SJSA1 (cell line): ENCODE measurements around the gene ERN2. TPM values are rescaled to one million over a fixed set of nuclear protein-coding genes. Genes with fewer than 3 reads are reported as not detected.

Source experiments
- DNase-seq, 2 experiments: peaks; one replicate each; pipeline ENCODE4 v3.0.0-alpha.2; 2015 to 2020; ENCODE audit warnings: low spot score in 2 of 2, low read depth in 1 of 2
- H3K27ac ChIP-seq: fragments of 250-450 bp; sonication (Bioruptor Pico); 2 replicates; pipeline ENCODE4 v1.5.1; 2020; ENCODE audit warnings: mild to moderate bottlenecking, moderate library complexity
- H3K27me3 ChIP-seq: fragments of 250-450 bp; sonication (Bioruptor Pico); replicated peaks from 2 replicates; pipeline ENCODE4 v1.5.1; 2020; ENCODE audit warnings: mild to moderate bottlenecking, moderate library complexity
- H3K36me3 ChIP-seq: fragments of 250-450 bp; sonication (Bioruptor Pico); 2 replicates; pipeline ENCODE4 v1.5.1; 2020; ENCODE audit warnings: mild to moderate bottlenecking
- H3K4me1 ChIP-seq: fragments of 250-450 bp; sonication (Bioruptor Pico); replicated peaks from 2 replicates; pipeline ENCODE4 v1.6.1; 2021; ENCODE audit warnings: mild to moderate bottlenecking
- H3K4me3 ChIP-seq: fragments of 250-450 bp; sonication (Bioruptor Pico); 2 replicates; pipeline ENCODE4 v1.5.1; 2020; ENCODE audit warnings: mild to moderate bottlenecking
- H3K9me3 ChIP-seq: fragments of 250-450 bp; sonication (Bioruptor Pico); replicated peaks from 2 replicates; pipeline ENCODE4 v1.5.1; 2020; ENCODE audit warnings: mild to moderate bottlenecking
- total RNA-seq: library from RNA; depleted of rRNA; stranded (reverse); fragments of >200 nt; shearing (Covaris generic); gene quantifications from 2 replicates; pipeline ENCODE4 v1.2.3, GENCODE V29; 2014

ERN2 gene
- total RNA-seq, 1 experiment from 2014 or later = not detected

GRCh38 chr16:23705517-23705902, 7.5 kb downstream of the ERN2 start:
- no peaks in the 10 kb centered on the region for H3K4me1 ChIP-seq
- H3K27ac ChIP-seq = no peak overlapping the region
- no peak overlapping the region for H3K4me3 ChIP-seq
- no peak for DNase-seq
- H3K36me3 ChIP-seq = no peaks in the 10 kb centered on the region
- no peaks in the 10 kb centered on the region for H3K27me3 ChIP-seq
- peaks cover under 1% of the 10 kb centered on the region; the same call in 1 of the 2 replicates for H3K9me3 ChIP-seq

DNA sequence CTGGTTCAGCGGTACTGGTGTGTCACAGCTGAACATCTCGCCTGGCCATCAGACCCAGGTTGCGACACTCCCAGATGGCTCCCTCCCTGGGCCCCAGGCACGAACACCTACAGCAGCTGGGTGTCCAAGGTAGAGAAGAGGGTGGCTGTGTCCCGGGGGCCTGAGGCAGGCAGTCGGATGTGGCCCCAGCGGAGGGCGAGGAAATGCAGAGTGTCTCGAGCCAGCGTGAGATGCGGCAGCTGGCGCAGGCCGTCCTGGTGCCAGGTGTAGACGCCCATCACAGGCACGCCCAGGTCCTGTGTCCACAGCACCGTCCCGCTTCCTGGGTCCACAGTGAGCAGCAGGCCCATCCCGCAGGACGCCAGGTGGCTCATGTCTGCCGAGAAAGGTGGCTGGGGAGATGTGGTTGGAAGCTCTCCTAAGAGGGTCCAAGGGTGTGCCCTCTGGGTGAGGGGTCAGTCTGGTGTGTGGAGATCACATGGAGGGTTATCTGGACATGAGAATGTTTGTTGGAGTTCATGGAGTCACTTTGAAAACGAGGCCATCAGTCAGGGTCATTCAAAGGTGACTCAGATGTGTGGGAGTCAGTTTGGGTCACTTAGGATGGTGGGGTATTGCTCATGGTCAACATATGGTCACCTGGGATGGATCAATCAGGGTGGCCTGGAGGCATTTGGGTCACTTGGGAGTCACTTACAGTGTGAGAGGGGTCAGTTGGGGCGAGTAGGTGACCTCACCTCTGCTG, 8.1 kb downstream of the ERN2 start:
- Histone ChIP-seq H3K27ac (no peak overlapping the region), H3K4me3 (no peak overlapping the region), H3K36me3 (no peaks in the 10 kb centered on the region), H3K27me3 (no peaks in the 10 kb centered on the region), H3K4me1 (no peaks in the 10 kb centered on the region), H3K9me3 (no peaks in the 10 kb centered on the region; the same call in 1 of the 2 replicates)
- DNase-seq = no peak

DNA sequence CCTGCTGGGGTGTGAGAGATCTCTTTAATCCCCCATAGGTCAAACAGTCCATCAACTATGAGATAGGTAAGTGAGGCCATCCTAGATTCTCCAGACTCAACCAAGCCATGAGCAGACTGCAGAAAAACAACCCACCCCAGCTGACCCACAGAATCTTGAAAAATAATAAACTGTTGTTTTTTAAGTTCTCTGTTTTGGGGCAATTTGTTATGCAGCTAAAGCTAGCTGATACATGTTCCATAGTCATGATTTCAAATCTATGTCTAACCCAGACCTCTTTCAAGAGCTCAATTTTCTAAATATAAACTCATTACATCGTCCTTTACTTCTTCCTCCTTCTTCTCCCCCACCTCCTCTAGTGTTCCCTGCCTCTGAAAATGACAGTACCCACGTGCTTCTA, 10.1 kb downstream of the ERN2 start:
- Histone ChIP-seq H3K36me3 (no peaks in the 10 kb centered on the region), H3K9me3 (no peaks in the 10 kb centered on the region), H3K4me3 (no peak overlapping the region), H3K27ac (no peak overlapping the region), H3K4me1 (no peaks in the 10 kb centered on the region), H3K27me3 (no peaks in the 10 kb centered on the region)
- no peak for DNase-seq

DNA sequence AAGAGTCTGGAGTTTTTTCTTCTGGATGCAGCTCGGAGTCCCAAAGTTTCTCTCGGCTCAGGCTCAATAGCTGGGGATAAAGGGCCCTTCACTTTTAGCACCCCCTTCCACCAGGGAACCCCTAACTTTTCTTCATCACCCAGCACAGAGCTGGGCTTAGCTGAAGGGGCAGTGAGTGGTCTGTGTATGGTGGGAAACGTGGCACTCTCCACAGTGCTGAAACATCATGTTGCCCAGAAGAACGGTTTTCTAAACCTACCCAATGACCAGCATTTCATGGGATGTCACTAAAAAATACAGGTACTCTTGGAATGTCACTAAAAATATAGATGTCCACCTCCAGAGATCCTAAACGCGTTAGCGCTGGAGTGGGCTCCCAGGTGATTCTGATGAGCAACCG, 12.0 kb downstream of the ERN2 start:
- no peak overlapping the region for H3K27ac ChIP-seq
- no peaks in the 10 kb centered on the region for H3K9me3 ChIP-seq
- H3K27me3 ChIP-seq = no peaks in the 10 kb centered on the region
- H3K4me1 ChIP-seq = no peaks in the 10 kb centered on the region
- H3K4me3 ChIP-seq = no peak overlapping the region
- no peaks in the 10 kb centered on the region for H3K36me3 ChIP-seq
- no peak for DNase-seq

DNA sequence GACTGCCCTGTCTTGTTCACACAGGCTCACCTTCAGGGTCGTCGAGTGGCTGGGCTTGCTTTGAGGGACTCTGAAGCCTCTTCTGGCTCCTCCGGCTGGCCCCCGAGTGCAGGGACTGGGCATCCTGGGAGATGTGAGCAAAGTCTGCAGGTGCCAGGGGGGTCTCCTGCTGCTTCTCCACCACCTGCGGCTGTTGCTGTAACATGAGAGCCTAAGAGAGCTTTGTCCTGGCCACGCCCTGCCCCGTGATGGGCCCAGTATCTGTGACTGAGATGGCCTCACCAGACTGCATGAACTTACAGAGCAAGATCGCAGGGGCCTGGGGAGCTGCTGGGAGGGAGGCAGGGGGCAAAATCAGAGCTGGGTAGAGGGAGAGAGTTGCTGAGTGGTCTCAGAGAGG, 12.5 kb downstream of the ERN2 start:
- Histone ChIP-seq H3K4me1 (no peaks in the 10 kb centered on the region), H3K27ac (no peak overlapping the region), H3K36me3 (no peaks in the 10 kb centered on the region), H3K4me3 (no peak overlapping the region), H3K27me3 (no peaks in the 10 kb centered on the region), H3K9me3 (no peaks in the 10 kb centered on the region)
- DNase-seq = no peak

GRCh38 chr16:23700093-23700492, 12.9 kb downstream of the ERN2 start:
- H3K4me3 ChIP-seq = no peak overlapping the region
- H3K27ac ChIP-seq = no peak overlapping the region
- H3K4me1 ChIP-seq = no peaks in the 10 kb centered on the region
- H3K36me3 ChIP-seq = no peaks in the 10 kb centered on the region
- H3K9me3 ChIP-seq = no peaks in the 10 kb centered on the region
- no peaks in the 10 kb centered on the region for H3K27me3 ChIP-seq
- DNase-seq = no peak

- Histone ChIP-seq H3K4me1 (no peaks in the 10 kb centered on the region), H3K9me3 (no peaks in the 10 kb centered on the region), H3K36me3 (no peaks in the 10 kb centered on the region), H3K4me3 (no peak overlapping the region), H3K27me3 (no peaks in the 10 kb centered on the region), H3K27ac (no peak overlapping the region)
- DNase-seq = no peak
Measured at GRCh38 chr16:23699100-23699499, 13.9 kb downstream of the ERN2 start.

- Histone ChIP-seq H3K9me3 (no peaks in the 10 kb centered on the region), H3K4me3 (no peak overlapping the region), H3K4me1 (no peaks in the 10 kb centered on the region), H3K36me3 (peaks cover 17% of the 10 kb centered on the region), H3K27ac (no peak overlapping the region), H3K27me3 (no peaks in the 10 kb centered on the region)
- no peak for DNase-seq
Measured at GRCh38 chr16:23695756-23696155, 17.3 kb downstream of the ERN2 start.

DNA sequence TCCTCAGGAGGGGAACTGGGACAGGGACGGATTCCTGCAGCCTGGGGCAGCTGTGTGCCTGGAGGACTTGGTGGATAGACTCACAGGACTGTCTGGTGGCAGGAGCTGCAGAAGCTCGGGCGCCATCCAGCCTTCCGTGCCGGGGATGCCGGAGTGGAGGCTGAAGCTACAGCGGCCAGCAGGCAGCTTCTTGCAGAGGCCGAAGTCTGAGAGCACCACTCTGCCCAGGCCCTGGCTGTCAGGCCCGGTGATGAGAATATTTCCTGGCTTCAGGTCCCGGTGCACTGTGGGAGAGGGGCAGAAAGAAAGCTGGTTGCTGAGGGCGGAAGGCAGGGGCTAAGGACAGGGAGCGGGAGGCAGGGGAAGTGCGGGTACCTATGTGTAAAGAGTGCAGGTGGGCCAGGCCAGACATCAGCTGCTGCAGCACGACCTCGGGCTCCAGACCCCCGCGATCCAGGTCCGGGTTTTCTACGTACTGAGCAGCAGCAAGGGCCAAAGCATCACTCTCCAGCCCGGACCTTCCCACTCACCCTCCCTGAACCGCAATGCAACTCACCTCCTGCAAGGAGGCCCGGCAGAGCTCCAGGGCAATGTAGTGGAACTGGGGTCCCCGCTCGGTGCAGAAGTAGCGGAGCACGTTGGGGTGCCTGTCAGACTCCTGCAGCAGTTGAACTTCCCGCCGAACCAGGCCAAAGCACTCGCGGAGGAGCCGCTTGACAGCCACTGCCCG, 18.2 kb downstream of the ERN2 start:
- Histone ChIP-seq H3K36me3 (peaks cover 26% of the 10 kb centered on the region), H3K9me3 (no peaks in the 10 kb centered on the region), H3K4me3 (no peak overlapping the region), H3K4me1 (no peaks in the 10 kb centered on the region), H3K27ac (no peak overlapping the region), H3K27me3 (no peaks in the 10 kb centered on the region)
- no peak for DNase-seq

GRCh38 chr16:23694265-23694643, 18.8 kb downstream of the ERN2 start:
- H3K27ac ChIP-seq = no peak overlapping the region
- peaks cover 32% of the 10 kb centered on the region for H3K36me3 ChIP-seq
- H3K4me3 ChIP-seq = no peak overlapping the region

DNA sequence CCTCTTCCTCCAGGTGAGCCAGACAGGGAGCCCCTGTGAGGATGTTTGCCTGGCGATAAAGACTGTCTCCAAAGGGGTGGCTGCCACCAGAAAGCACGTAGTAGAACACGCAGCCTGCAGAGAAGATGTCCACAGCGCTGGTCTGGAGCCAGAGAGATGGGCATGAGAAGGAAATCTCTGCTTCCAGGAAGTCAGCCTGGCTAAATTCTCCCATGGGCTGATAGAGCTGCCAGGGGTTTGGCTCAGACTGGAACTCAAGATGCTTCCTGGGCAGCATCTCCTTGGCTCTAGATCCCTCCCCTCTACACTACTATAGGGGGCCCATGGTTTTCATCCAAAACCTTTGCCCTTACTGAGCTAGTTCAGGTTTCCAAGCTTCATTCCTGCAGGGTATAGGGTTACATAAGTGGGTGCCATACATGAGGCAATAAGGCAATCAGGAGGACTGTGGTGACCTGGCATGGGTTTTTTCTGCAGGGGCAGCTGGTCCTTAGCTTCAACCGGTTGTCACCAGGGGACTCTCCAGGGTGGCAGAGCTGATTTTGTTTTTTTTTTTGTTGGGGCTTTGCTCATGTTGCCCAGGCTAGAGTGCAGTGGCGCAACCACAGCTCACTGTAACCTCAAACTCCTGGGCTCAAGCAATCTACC, 20.7 kb downstream of the ERN2 start:
- H3K27me3 ChIP-seq = no peaks in the 10 kb centered on the region
- peaks cover 51% of the 10 kb centered on the region for H3K36me3 ChIP-seq
- H3K9me3 ChIP-seq = no peaks in the 10 kb centered on the region
- H3K27ac ChIP-seq = no peak overlapping the region
- no peak for DNase-seq
- H3K4me3 ChIP-seq = no peak overlapping the region
- H3K4me1 ChIP-seq = no peaks in the 10 kb centered on the region

More at GRCh38 chr16:23694265-23694643, 18.8 kb downstream of the ERN2 start:
- H3K27me3 ChIP-seq = no peaks in the 10 kb centered on the region
- no peak for DNase-seq
- no peaks in the 10 kb centered on the region for H3K4me1 ChIP-seq
- no peaks in the 10 kb centered on the region for H3K9me3 ChIP-seq

GRCh38 chr16:23691483-23692189, 21.4 kb downstream of the ERN2 start:
- no peak overlapping the region for H3K4me3 ChIP-seq

GRCh38 chr16:23690771-23691482, 22.1 kb downstream of the ERN2 start:
- no peak for DNase-seq
- Histone ChIP-seq H3K9me3 (no peaks in the 10 kb centered on the region), H3K27me3 (no peaks in the 10 kb centered on the region), H3K27ac (no peak overlapping the region), H3K4me1 (no peaks in the 10 kb centered on the region), H3K36me3 (peaks cover 65% of the 10 kb centered on the region), H3K4me3 (no peak overlapping the region)

More at GRCh38 chr16:23691483-23692189, 21.4 kb downstream of the ERN2 start:
- no peak overlapping the region for H3K27ac ChIP-seq
- no peaks in the 10 kb centered on the region for H3K27me3 ChIP-seq
- no peak for DNase-seq
- H3K4me1 ChIP-seq = no peaks in the 10 kb centered on the region
- H3K9me3 ChIP-seq = no peaks in the 10 kb centered on the region
- H3K36me3 ChIP-seq = peaks cover 58% of the 10 kb centered on the region
